Measurements from ENCODE around the gene APLF.
A peak's percentile ranks its signal among the peaks of the same experiment; 100 is the strongest.

Gene APLF

DNA sequence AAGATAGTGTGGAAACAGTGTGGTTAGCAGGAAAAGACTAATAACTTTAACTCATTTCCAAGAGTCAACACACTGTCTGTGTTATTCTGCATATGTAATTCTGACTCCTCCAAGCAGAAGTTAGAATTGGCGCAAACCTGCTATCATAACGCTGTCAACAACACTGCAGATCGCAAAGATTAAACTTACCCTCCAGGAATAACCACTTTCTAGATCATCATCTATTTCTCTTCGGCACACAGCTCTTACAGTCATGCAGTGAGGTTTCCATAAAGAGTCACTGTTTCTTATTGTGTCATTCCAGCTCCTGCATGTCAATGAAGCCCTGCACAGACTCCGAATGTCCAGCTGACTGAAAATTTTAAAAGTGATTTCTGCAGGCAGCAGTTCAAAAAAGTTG is 2.7 kb upstream of the APLF start:
- in situ Hi-C loops (cut with HindIII; ENCODE audit: low sequenced_read_pairs) = no loop called here
- TF ChIP-seq, protein P1, sequence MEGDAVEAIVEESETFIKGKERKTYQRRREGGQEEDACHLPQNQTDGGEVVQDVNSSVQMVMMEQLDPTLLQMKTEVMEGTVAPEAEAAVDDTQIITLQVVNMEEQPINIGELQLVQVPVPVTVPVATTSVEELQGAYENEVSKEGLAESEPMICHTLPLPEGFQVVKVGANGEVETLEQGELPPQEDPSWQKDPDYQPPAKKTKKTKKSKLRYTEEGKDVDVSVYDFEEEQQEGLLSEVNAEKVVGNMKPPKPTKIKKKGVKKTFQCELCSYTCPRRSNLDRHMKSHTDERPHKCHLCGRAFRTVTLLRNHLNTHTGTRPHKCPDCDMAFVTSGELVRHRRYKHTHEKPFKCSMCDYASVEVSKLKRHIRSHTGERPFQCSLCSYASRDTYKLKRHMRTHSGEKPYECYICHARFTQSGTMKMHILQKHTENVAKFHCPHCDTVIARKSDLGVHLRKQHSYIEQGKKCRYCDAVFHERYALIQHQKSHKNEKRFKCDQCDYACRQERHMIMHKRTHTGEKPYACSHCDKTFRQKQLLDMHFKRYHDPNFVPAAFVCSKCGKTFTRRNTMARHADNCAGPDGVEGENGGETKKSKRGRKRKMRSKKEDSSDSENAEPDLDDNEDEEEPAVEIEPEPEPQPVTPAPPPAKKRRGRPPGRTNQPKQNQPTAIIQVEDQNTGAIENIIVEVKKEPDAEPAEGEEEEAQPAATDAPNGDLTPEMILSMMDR (IDR thresholded peaks at IDR 0.05; ENCODE audit: low read depth, low read length, missing control alignments) = no peak
- H3K4me3 ChIP-seq (ENCODE audit: low read depth, low read length) = no peak overlapping the region
- DNase-seq (ENCODE audit: low read depth) = no peak

DNA sequence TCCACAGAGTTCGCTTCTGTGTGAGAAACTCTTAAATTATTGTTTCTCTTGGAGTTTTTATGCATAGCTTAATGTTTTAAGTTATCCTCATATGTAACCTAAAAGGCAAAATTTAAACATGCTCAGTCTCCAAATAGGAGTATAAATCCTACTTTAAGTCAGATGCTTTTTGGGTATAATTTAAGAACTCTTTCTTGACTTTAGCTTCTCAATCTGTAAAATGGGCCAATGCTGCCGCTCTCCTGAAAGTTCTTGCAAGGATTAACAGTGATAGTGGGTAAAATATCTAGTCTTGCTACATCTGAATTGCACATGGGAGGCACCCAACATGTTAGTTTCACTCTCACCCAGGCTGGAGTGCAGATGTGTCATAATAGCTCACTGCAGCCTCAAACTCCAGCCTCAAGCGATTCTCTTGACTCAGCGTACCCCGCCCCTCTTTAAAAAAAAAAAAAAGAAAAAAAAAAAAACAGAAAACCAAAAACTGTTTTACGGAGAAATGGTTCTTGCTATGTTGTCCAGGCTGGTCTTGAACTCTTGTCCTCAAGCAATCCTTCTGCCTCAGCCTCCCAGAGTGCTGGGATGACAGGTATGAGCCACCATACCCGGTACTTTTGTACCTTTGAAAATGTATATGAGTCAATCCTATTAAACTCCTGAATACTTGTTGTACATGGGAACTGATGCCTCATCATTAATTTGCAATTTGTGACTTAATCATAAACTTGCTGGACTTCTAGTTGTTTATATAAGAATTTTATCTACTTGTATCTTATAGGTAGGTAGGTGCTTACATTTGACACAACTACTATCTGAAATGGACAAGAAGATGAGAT is 2.1 kb upstream of the APLF start:
- TF ChIP-seq, protein P1 (IDR thresholded peaks at IDR 0.05; ENCODE audit: low read depth, low read length, missing control alignments) = no peak
- H3K4me3 ChIP-seq (ENCODE audit: low read depth, low read length) = no peak overlapping the region
- in situ Hi-C loops (cut with HindIII; ENCODE audit: low sequenced_read_pairs) = no loop called here
- DNase-seq (ENCODE audit: low read depth) = no peak

DNA sequence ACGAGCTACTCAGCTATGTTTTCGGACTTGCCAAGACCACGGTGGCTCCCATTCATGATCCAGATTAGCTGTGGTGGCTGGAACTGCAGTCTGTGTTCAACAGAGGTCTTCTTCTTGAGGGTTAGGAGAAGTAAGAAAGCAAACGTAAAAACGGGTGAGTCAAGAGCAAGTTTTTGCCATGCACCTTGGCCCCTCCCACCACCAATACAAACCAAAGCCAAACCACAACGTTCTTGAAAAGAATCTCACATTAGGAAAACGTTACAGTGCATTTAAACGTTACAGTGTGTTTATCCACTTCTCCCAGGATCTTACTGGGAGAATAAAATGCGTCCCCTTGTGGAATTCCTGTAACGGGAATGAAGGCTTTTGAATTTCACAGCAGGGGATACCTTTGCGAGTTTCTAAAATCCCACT is 1.0 kb upstream of the APLF start:
- TF ChIP-seq, protein P1 (IDR thresholded peaks at IDR 0.05; ENCODE audit: low read depth, low read length, missing control alignments) = peak; percentile 39
- in situ Hi-C loops (cut with HindIII; ENCODE audit: low sequenced_read_pairs) = no loop called here
- DNase-seq (ENCODE audit: low read depth) = peak; percentile 80
- H3K4me3 ChIP-seq (ENCODE audit: low read depth, low read length) = peak overlapping the region; percentile 93

DNA sequence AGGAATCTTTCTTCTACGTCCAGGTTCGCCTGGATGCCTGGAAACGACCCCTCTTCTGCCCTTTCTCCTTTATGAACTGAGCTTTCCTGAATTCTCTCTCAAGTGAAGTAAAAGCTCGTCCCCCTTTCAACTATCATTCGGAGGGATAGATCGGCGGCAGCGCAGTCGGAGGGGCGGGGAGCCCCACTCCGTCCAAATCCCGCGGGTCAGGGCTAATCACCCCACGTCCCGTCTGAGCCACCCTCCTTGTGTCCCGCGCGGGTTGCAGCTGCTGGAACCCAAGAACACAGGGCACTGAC is 658 bp upstream of the APLF start:
- no peak for DNase-seq (ENCODE audit: low read depth)
- in situ Hi-C loops (cut with HindIII; ENCODE audit: low sequenced_read_pairs) = no loop called here
- peak overlapping the region; percentile 93 for H3K4me3 ChIP-seq (ENCODE audit: low read depth, low read length)
- TF ChIP-seq, protein P1 (IDR thresholded peaks at IDR 0.05; ENCODE audit: low read depth, low read length, missing control alignments) = no peak

DNA sequence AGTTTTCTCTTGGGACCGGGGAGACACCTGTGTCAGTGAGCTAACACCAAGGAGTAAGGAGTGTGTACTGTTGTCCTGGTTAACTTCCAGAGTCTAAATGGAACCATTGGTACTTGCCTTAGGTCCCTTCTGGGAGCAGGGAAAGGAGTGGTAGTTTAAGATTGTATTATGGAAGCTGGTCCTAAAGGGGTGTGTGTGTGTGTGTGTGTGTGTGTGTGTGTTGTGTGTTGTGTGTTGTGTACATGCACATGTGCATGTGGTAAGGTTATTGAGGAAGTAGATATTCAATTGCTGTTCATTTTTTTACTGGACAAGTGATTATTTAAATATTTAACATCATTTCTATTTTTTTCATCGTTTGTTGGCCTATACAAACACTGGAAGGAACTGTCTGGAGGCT is 1.4 kb downstream of the APLF start:
- no peak for DNase-seq (ENCODE audit: low read depth)
- no peak overlapping the region for H3K4me3 ChIP-seq (ENCODE audit: low read depth, low read length)
- TF ChIP-seq, protein P1 (IDR thresholded peaks at IDR 0.05; ENCODE audit: low read depth, low read length, missing control alignments) = no peak
- in situ Hi-C loops (cut with HindIII; ENCODE audit: low sequenced_read_pairs) = no loop called here

DNA sequence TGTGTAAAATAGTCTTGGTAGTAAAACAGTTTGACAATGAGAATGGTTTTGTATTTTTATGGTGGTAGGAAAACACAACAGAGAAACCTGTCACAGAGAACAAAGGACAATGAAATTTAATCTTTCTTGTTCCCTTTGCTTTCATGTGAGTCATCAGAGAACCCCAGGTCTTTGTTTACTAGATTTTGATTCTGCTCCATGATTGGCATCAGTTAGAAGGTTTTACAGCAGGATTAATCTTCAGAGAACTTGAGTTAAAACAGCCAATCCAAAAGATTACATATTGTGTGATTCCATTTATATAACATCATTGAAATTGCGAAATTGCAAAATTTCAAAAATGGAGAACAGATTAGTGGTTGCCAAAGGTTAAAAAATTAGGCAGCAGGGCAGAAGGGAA is 2.5 kb downstream of the APLF start:
- H3K4me3 ChIP-seq (ENCODE audit: low read depth, low read length) = no peak overlapping the region
- TF ChIP-seq, protein P1 (IDR thresholded peaks at IDR 0.05; ENCODE audit: low read depth, low read length, missing control alignments) = no peak
- DNase-seq (ENCODE audit: low read depth) = no peak
- in situ Hi-C loops (cut with HindIII; ENCODE audit: low sequenced_read_pairs) = no loop called here
